Upper lobe of right lung (tissue), 1 donor: Measurements from ENCODE around the gene ARL6IP4. TPM values are rescaled to one million over a fixed set of nuclear protein-coding genes. Genes with fewer than 3 reads are reported as not detected.
A peak's percentile ranks its signal among the peaks of the same experiment; 100 is the strongest.

Experiments
- ATAC-seq: fragments of 200-7000 bp; cut with Tn5 transposase; one replicate; pipeline ENCODE4 v1.9.1; 2020; ENCODE audit warnings: mild to moderate bottlenecking, moderate library complexity
- DNase-seq: peaks from one replicate; pipeline ENCODE4 v3.0.0-alpha.2; 2020
- H3K27ac ChIP-seq: fragments of 200-600 bp; one replicate; pipeline ENCODE4 v1.8.0; 2022
- H3K27me3 ChIP-seq: fragments of 200-600 bp; one replicate; pipeline ENCODE4 v1.8.0; 2022; ENCODE audit warnings: mild to moderate bottlenecking
- H3K36me3 ChIP-seq: fragments of 200-600 bp; one replicate; pipeline ENCODE4 v1.8.0; 2022
- H3K4me1 ChIP-seq: fragments of 200-600 bp; one replicate; pipeline ENCODE4 v1.8.0; 2022
- H3K4me3 ChIP-seq: fragments of 200-600 bp; one replicate; pipeline ENCODE4 v1.8.0; 2022; ENCODE audit warnings: mild to moderate bottlenecking
- H3K9me3 ChIP-seq: fragments of 200-600 bp; one replicate; pipeline ENCODE4 v1.8.0; 2022
- CTCF ChIP-seq: fragments of 200-600 bp; IDR thresholded peaks from one replicate; pipeline ENCODE4 v1.8.0; 2022; ENCODE audit warnings: antibody characterized with exemption
- intact Hi-C: fragments of 100-400 bp; cut with DNase I; formaldehyde crosslinking; loops from one replicate; pipeline ENCODE4 v1.11.0; 2022
- total RNA-seq: library from RNA; stranded (reverse); fragmentation: NEBNext Ultra II Directional; extraction: Animal tissue kit (Norgen Biotek cat#: 25700); gene quantifications from one replicate; pipeline ENCODE4 v1.2.1, GENCODE V29; 2021
- donor health status: DM: no; HTN: yes; CAD: no; lungs with severe emphysema.

Gene ARL6IP4
- total RNA-seq, 1 donor from 2014 or later: 124 TPM

DNA sequence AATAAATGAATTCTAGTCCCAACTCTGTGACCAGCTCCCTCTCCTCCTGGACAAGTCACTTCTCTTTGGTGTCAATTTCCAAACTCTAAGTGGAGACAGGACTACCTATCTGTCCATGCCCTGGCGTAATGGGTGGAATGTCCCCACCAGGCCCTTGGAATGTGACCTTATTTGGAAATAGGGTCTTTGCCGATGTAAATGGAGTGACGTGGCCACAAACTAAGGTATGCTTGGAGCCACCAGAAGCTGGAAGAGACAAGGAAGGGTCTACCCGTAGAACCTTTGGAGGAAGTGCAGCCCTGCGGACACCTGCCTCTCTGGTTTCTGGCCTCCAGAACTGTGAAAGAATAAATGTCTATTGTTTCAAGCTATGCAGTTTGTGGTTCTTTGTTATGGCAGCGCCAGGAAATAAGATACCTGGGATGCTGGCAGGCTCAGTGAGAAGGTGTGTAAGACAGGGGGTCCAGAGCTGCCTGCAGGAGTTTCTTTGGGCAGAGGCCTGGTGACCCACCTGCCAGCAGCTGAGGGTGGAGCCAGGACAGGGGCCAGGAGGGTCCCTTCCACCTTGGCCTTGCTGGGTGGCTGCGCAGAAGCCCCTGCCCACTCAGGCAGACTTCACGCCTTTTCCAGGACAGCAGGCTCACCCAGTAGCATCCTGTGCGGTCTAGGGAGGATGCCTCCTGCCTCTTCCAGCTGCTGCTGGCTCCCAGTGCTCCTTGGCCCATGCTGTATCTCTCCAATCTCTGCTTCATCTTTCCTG is 45.8 kb downstream of the ARL6IP4 start:
- no peak overlapping the region for H3K27ac ChIP-seq
- ATAC-seq (no peak), DNase-seq (peak; percentile 53)
- H3K9me3 ChIP-seq: no peaks in the 10 kb centered on the region
- no peaks in the 10 kb centered on the region for H3K27me3 ChIP-seq
- no peak overlapping the region for H3K4me3 ChIP-seq
- TF ChIP-seq CTCF: no peak
- intact Hi-C loops: no loop called here
- H3K4me1 ChIP-seq: no peaks in the 10 kb centered on the region
- H3K36me3 ChIP-seq: no peaks in the 10 kb centered on the region

DNA sequence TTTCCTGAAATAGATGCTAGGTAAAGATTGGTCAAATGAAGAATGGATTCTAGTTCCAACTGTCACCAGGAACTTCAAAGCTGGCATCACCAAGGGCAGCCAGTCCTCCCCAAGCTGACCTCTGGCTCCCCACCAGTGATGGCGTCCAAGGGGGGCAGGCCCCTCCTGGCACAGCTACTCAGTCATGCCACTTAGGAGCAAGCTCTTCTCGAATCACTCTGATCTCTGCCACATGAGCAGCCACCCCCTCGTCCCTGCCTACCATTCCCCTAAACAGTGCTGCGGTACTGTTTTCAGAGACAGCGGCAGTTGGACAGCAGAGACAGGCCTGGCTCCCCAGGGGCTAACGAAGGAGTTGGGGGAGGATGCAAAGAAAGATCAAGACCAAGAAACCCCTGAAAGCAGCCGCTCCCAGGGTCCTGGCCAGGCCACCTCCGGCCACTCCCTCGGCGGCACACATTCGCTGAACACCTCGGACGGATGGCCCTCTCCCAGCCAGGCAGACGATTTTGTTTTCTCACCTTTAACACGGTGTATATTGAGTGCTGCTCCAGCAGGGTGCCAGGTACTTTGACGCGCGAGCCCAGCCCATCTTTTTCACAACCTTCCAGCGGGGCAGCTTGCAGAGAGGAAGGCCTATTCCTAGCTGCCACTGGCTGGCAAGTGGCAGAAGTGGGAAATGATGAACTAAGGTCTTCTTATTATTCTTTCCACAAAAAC is 47.4 kb downstream of the ARL6IP4 start:
- no peaks in the 10 kb centered on the region for H3K36me3 ChIP-seq
- H3K4me3 ChIP-seq: no peak overlapping the region
- no peak for TF ChIP-seq CTCF
- H3K4me1 ChIP-seq: no peaks in the 10 kb centered on the region
- no peaks in the 10 kb centered on the region for H3K9me3 ChIP-seq
- H3K27ac ChIP-seq: no peak overlapping the region
- DNase-seq (peak; percentile 48), ATAC-seq (no peak)
- no peaks in the 10 kb centered on the region for H3K27me3 ChIP-seq
- intact Hi-C loops: no loop called here

DNA sequence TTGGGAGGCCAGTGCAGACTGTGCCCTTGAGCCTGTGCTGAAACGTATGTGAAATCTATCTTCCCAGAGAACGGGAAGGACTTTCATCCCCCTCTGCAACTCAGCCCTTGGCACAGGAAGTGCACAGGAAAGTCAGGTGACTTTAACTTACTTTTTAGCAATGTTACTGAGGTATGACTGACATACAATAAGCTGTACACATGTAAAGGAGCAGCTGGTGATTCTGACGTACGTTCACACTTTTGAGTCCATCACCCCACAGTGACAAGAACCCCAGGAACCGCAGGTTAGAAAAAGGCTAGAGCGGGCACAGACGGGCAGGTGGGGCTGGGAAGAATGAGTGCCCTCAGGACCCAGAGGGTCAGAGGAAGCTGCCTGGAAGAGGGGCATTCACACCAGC is 48.0 kb downstream of the ARL6IP4 start:
- intact Hi-C loops: no loop called here
- Histone ChIP-seq H3K4me1 (no peaks in the 10 kb centered on the region), H3K27ac (no peak overlapping the region), H3K9me3 (no peaks in the 10 kb centered on the region), H3K36me3 (no peaks in the 10 kb centered on the region), H3K4me3 (no peak overlapping the region), H3K27me3 (no peaks in the 10 kb centered on the region)
- DNase-seq (no peak), ATAC-seq (no peak)
- no peak for TF ChIP-seq CTCF

GRCh38 chr12:123029550-123029949 is 49.1 kb downstream of the ARL6IP4 start:
- no peak for TF ChIP-seq CTCF
- ATAC-seq (no peak), DNase-seq (no peak)
- no peak overlapping the region for H3K27ac ChIP-seq
- peaks cover 7% of the 10 kb centered on the region for H3K4me1 ChIP-seq
- no peaks in the 10 kb centered on the region for H3K9me3 ChIP-seq
- no peak overlapping the region for H3K4me3 ChIP-seq
- no peaks in the 10 kb centered on the region for H3K27me3 ChIP-seq
- no peaks in the 10 kb centered on the region for H3K36me3 ChIP-seq
- intact Hi-C loops: no loop called here

DNA sequence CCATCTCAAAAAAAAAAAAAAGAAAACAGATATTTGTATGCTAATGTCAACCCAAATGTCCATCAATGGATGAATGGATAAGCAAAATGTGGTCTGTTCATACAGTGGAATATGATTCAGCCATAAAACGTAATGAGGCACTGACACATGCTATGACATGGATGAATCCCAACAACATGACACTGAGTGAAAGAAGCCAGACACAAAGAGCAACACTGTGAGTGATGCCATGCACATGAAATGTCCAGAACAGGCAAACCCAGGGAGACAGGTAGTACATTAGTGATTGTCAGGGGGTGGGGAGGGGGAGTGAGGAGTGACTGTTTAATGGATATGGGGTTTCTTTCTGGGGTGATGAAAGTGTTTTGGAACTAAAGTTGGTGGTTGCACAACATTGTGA is 50.2 kb downstream of the ARL6IP4 start:
- intact Hi-C loops: no loop called here
- TF ChIP-seq CTCF: no peak
- H3K36me3 ChIP-seq: no peaks in the 10 kb centered on the region
- no peaks in the 10 kb centered on the region for H3K9me3 ChIP-seq
- ATAC-seq (no peak), DNase-seq (no peak)
- H3K4me3 ChIP-seq: no peak overlapping the region
- peaks cover 7% of the 10 kb centered on the region for H3K4me1 ChIP-seq
- H3K27ac ChIP-seq: no peak overlapping the region
- no peaks in the 10 kb centered on the region for H3K27me3 ChIP-seq
